SIG-M5 treated with dmso at 0.1 percent for 504 hours (cell line): ENCODE data around the gene GNAO1.

Experiments
- DNase-seq: peaks from one replicate; lab custom pipeline; 2025; ENCODE audit not compliant: unreplicated experiment; lab: John Stamatoyannopoulos, UW

GNAO1 gene

DNA sequence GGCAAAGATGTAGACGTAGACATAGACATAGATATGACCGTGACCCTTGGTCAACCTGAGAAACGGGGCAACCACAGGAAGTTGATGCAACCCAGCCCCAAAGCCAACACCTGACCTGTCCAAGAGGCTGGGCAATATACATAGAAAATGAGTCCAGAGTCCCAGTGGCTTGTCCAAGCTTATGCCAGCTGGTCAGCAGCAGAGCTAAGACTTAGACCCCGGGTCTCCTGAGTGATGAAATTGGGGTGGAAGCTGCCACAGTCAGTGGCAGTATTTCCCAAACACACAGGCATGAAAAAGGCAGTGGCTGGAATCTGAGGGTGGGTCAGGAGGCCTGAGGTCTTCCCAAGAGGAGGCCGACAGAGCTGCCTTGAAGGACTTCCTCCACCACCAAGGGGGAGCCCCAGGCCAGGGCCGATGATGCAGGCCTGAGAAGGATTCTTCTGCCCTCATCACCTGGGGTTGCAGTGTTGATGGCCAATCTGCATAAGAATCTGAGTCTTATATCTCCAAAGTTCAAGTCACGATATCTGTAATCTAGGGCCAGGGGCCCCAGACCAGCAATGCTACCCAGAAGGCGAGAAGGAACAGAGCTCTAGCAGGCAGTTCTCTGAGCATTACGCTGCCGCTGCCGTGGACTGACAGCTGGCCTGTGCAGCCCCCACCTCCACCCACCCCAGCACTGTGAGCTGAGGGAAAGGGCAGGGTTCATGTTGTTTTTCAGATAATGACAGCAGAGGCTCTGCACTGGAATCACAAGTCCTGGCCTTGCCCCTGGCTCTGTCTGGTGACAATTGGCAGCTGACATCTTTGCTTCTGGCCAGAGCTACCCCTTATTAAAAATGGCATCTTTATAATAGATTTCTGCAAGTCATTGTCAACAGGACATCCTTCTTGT, 72.7 kb downstream of the GNAO1 start:
- DNase-seq: no peak

- DNase-seq: no peak
These were observed 73.3 kb downstream of the GNAO1 start for GRCh38 chr16:56264609-56264972.

- DNase-seq: no peak
These were observed 73.9 kb downstream of the GNAO1 start for GRCh38 chr16:56265184-56265583.

DNA sequence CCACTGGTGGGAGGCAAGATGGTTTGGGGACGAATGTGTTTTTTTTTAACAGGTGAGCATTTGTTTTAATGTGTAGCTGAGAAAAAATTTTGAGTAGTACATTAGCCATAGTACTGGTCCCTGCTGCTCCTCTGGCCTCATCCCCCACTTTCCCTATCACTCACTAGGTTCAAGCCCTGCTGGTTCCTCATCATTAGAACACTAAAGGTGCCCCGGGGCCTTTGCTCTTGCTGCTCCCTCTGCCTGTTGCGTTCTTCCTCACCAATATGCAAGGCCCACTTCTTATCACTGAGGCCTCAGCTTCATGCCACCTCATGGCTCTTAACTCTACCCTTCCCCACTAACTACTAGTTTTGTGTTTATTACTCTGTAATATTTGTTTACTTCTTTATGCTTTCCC, 74.5 kb downstream of the GNAO1 start:
- DNase-seq: no peak

DNA sequence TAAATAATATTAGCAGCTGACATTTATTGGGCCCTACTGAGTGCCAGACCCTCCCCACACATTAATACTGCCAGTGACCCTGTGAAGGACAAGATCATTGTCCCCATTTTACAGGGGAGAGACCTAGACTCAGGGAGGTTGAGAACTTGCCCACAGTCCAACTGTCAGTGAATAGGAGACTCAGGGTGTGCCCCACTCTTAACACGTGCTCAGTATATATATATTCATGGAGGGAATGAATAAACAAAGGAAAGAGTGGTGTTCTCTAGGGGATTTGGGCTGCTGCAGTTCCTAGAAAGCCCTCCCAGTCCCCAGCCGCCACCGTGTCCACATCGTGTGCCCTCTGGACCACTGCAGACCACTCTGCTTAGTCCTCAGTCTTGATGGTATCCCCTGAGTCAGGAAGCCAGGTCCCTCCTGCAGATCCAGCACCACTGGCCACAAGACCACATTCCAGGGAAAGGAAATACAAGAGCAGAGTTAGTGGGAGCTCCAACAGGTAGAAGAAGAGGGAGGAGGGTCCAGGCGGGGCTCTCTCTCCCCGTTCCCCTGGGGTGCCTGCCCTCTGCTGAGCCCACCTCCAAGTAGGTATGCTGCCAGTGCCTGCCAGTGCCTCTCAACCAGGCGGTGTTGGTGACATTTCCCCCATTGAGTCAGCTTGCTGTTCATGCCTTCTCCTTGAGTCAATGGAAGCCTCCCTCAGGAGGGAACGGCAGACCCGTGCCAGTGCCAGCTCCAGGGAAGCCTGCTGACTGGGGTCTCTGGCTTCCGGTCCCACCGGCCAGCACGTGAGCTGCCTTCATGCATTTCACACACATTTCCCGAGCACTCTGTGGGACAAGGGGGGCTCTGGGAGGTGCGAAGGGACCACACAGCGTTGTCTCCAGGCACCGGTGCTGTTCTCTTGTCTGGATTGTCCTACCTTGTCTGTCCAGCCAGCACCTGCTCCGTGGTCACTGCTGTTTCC, 75.6 kb downstream of the GNAO1 start:
- DNase-seq: no peak

DNA sequence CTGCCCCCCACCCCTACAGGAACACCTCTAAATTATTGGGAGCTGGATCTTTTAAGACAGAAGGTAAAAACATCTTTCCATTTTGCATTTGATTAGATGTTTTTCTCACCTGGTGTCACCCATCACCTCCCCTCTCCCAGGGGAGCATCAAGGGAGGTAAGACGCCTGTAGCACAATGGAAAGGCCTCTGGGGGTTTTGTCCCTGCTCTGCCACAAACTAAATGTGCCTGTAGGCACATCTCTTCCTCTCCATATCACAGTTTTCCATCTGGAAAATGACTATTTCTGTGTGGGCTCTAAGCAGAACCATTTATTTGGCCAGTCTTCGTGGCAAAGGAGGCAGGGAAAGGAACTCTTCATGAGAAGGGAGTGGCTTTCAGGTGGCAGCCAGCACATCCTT, 76.6 kb downstream of the GNAO1 start:
- no peak for DNase-seq

DNA sequence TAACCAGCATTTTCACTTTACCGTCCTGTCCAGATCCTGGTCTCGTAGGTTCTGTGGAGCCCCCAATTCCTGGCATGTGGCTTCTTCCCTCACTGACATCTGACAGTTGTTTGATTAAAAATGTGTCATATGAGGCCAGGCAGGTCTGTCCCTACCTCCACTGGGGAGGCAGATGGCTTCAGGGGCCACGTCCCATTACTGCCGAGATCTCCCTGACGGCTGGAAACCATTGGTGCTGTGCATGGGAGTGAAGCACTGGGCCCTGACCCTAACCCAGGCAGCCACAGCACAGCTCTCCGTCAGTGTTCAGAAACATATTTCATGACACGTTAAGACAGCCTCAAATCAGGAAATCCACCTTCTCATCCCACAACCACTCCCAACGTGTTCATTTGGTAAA, 77.5 kb downstream of the GNAO1 start:
- DNase-seq: no peak

GRCh38 chr16:56269281-56269680, 78.0 kb downstream of the GNAO1 start:
- no peak for DNase-seq

DNA sequence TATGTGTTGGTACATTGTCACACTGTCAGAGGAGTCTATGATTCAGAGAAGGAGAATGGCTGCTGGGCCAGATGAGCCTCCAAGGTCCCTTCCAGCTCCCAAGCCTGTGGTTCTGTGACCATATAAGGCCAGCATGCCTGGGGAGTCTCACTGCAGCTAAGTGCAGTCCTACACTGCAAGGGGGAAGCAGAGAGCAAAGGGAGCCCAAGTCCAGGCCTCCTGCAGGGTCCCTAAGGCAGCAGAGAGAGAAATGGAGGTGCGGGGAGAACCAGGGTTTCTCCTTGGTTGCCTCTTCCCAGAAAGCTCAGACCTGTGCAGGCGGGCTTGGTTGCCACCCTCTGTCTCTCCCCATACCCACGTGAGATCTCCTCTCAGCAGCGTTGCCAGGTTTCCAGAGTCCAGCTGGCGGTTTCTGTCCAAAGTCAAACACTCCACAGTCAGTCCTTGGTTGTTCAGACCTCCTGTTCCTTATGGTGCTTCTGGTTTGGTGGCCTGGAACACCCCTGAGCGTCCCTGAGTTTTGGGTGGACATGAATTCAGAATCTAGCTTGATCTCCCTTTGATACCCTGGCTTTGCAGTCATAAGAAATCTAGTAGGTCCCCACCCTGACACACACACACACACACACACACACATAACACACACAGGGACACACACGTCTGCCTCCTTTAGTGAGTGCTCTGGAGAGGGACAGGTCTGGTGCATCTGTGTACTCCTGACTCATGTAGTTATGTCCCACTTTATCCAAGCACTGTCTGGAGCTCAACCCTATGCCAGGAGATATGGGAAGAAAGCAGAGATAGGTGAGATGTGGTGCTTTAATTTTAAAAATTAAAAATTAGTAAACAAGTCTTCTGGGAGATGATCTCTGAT, 78.8 kb downstream of the GNAO1 start:
- no peak for DNase-seq

DNA sequence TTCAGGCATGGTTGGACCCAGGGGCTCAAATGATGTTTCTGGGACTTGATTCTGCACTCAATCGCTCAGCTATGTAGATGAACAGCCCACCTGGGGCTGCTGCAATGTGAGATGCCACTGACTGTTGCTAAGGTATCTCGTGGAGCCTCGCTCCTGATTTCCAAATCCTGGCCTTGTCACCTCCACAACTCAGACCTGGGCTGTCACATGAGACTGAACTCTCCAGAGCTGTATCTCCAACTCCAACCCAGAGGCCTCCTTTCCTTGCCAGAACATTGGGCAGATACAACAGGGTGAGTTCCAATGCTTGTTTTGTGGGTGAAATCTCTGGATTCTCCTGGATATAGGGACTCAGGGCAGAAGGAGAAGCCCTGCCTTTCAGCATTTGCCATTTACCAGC, 79.5 kb downstream of the GNAO1 start:
- no peak for DNase-seq

GRCh38 chr16:56272583-56272894, 81.2 kb downstream of the GNAO1 start:
- no peak for DNase-seq

- no peak for DNase-seq
These were observed 82.3 kb downstream of the GNAO1 start for GRCh38 chr16:56273615-56274014.

GRCh38 chr16:56274369-56274768, 83.1 kb downstream of the GNAO1 start:
- no peak for DNase-seq

DNA sequence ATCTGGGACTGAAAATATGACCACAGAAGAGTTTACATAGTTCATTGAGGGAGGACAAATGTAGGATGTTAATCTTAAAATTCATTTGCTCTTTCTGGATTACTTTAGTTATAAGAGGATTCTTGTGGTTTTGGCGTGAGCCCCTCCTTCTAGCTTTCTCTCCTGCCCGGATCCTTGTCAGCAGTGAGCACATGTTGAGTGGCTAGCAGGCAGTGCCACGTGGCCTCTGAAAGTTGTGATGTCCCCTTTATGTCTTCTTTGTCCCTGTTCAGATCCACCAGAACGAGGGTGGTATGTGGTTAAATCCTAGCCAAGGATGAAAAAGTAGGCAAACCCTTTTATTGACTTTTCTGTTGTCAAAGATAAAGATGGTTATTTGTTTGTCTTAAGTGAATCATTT, 83.8 kb downstream of the GNAO1 start:
- DNase-seq: no peak

DNA sequence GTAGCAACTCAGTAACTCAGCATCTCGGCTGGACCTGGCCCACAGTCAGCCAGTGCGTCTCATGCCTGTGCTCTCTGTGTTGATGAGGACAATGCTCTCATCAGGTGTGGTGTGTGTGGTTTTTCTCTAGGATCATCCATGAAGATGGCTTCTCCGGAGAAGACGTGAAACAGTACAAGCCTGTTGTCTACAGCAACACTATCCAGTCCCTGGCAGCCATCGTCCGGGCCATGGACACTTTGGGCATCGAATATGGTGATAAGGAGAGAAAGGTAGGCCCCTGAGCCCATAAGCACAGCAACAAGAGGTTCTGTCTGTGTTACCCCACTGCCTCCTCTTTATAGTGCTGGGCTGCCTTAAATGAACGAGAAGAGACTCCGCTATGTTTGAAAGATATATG, 84.5 kb downstream of the GNAO1 start:
- no peak for DNase-seq

- DNase-seq: no peak
These were observed 85.8 kb downstream of the GNAO1 start for GRCh38 chr16:56277075-56277474.

- no peak for DNase-seq
These were observed 87.0 kb downstream of the GNAO1 start for GRCh38 chr16:56278196-56278855.

DNA sequence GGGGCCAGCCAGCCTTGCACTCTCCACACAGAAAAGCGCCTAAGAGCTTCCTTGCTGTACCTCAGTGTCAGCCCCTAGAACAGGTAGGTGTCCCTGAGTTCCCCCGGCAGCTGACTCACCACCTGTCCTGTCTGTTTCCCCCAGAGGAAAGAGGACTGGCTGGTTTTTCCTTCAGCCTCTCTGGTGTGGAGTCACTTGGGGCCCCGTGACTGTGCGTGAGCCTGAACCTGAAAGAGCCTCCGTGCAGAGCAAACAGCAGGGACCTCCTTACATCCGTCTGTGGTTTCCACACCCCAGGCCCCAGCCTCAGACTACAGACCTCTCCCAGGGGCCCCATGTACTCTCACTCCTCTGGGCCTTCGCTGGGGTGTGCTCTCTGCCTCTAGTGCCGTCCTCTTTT, 87.8 kb downstream of the GNAO1 start:
- peak; percentile 56 for DNase-seq

GRCh38 chr16:56279914-56280313, 88.6 kb downstream of the GNAO1 start:
- no peak for DNase-seq

DNA sequence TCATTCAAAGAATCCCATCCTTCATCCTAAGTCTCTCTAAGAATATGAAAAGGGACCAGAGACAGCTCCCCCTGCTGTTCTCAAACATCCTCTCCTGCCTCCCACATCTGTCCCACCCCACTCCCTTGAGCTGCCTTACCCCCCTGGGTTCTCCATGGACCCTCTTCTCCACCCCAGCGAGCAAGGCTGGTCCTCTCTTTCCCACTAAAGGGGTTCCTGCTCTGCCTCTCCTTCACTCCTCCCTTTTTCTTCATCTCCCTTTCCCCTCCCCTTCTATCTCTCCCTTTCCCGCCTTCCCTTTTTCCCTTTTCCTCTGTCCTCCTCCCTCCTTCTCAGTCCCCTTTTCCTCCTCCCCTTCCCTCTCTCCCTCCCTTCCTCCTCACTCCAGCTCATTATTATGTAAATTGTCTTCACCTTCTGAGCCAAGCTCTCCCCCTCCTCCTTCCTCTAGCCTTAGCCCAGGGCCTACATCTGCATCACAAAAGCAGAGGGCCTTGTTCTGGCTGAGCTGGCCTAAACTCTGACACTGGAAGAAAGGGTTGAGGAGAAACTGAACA, 90.0 kb downstream of the GNAO1 start:
- no peak for DNase-seq
